ENCODE data around the gene DNAJA2.
"Not testable (repeated sequence)": the region's sequence is repeated elsewhere in the genome, so short reads cannot be mapped to it uniquely, and the experiment has no call there.

The DNAJA2 gene

DNA sequence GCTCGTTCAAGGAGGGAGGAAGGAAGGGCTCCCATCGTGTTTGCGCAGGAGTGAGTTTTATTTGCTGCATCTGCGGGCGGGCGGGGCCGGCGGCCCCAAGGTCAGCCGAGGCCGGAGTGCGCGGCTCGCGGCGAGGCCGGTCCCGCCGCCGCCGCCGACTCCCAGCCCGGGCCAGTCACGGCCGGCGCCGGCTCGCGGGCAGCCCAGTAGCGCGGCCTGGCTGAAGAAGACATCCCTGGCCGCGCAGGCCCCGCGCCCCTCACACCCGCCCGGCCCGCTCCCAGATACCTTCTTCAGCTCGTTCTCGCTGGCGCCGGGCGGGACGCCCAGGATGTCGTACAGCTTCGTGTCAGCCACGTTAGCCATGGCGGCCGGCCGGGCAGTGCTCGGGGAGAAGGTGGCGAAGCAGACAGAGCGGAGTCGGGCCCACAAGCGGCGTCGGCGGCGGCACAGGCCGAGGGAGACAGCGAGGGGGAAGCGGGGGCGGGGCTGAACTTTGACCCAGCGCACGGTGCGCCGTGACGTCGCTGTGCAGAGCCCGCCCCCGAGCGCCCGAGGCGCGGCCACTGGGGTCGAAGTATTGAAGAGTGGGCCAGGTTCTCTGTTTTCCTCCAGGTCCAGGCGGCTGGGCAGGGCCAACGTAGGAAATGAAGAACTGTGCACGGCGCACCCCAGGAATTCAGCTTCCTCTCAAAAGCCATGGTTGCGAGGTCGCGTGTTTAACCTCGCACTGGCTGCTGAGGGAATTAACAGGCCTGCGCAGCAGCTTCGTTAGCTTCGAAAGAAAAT is at the start of gene DNAJA2:
TSS of gene DNAJA2 (minus strand) at position 468 of the 789 bp plus-strand sequence. CDS start at position 366, 102 bp downstream.
- H3K27me3 ChIP-seq (ENCODE audit: control insufficient read depth, insufficient read depth, low read length), result no peaks in the 10 kb centered on the region
- peaks cover 7% of the 10 kb centered on the region for H3K4me1 ChIP-seq (ENCODE audit: control insufficient read depth, insufficient read depth, low read length)
- H3K9me3 ChIP-seq (ENCODE audit: control insufficient read depth, insufficient read depth, low read length), result no peaks in the 10 kb centered on the region
- peak within 1 kb of the TSS; percentile 92 for H3K9ac ChIP-seq (ENCODE audit: low read depth, low read length)
- peaks cover 5% of the 10 kb centered on the region for H3K36me3 ChIP-seq (ENCODE audit: control insufficient read depth, insufficient read depth, low read length)
- H3K4me3 ChIP-seq (ENCODE audit: low read depth, low read length), result peak within 1 kb of the TSS; percentile 65

DNA sequence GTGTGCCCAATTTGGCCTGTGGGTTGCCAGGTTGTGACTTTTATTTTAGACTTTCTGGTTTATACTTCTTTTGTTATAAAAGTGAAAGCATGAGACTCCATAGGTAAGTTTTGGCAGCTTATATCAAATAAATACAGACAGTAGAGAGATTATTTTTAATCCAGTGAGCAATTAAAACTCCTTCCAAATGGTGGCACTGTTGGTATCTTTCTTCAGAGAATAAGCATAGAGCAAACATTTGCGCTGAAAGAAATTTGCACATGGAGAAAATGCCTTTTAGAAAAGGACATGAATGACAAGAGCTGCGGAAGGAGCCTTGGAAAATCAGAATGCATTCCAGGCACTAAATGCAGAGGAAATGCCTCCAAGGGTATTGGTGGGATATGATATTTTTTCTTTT is 46.1 kb upstream of the DNAJA2 start:
- H3K36me3 ChIP-seq (ENCODE audit: control insufficient read depth, insufficient read depth, low read length), result no peaks in the 10 kb centered on the region
- H3K27me3 ChIP-seq (ENCODE audit: control insufficient read depth, insufficient read depth, low read length), result no peaks in the 10 kb centered on the region
- H3K4me3 ChIP-seq (ENCODE audit: low read depth, low read length), result no peak overlapping the region
- no peaks in the 10 kb centered on the region for H3K9me3 ChIP-seq (ENCODE audit: control insufficient read depth, insufficient read depth, low read length)
- H3K4me1 ChIP-seq (ENCODE audit: control insufficient read depth, insufficient read depth, low read length), result no peaks in the 10 kb centered on the region
- H3K9ac ChIP-seq (ENCODE audit: low read depth, low read length), result no peak overlapping the region

DNA sequence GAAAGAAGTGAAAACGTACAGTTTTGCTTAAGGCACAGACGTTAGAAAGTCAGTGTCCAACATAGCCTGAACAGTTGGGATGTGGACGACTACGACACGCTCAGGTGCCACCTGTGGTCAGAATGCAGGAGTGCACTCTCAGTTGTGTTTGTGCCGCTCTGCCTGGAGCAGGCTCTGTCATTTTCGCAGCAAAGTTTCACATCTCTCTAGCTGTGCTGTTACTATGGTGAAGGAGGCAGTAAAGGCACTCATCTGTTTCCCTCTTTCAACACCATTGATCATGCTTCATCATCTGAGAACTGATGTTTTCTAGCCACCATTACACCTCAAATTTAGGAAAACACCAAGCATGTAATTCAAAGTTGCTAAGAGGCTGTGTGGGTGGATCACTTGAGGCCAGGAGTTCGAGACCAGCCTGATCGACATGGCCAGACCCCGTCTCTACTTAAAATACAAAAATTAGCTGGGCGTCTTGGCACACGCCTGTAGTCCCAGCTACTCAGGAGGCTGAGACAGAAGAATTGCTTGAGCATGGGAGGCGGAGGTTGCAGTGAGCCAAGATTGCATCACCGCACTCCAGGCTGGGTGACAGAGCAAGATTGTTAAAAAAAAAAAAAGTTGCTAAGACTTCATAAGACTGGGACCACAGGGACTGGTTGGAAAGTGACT is 44.9 kb upstream of the DNAJA2 start:
- H3K27me3 ChIP-seq (ENCODE audit: control insufficient read depth, insufficient read depth, low read length), result no peaks in the 10 kb centered on the region
- no peak overlapping the region for H3K9ac ChIP-seq (ENCODE audit: low read depth, low read length)
- H3K36me3 ChIP-seq (ENCODE audit: control insufficient read depth, insufficient read depth, low read length), result no peaks in the 10 kb centered on the region
- no peaks in the 10 kb centered on the region for H3K4me1 ChIP-seq (ENCODE audit: control insufficient read depth, insufficient read depth, low read length)
- no peak overlapping the region for H3K4me3 ChIP-seq (ENCODE audit: low read depth, low read length)
- no peaks in the 10 kb centered on the region for H3K9me3 ChIP-seq (ENCODE audit: control insufficient read depth, insufficient read depth, low read length)

DNA sequence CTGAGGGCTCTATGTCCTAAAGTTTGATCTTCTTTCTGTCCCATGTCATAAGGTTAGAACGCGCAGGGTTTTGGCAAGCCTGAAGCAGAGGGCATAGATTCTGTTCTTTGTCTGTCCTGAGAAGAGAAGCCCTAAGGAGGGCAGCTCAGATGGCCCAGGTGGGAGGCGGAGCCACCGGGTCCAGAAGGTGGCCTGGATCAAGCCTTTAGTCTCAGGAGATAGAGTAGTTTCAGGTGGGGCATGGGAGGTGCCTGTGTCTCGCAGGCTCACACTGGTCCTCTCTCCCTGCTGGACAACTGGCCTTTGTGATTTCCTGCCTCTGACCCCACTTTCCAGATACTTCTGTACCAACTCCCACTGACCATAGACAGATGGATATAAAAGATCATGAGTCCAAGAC is 44.2 kb upstream of the DNAJA2 start:
- Histone ChIP-seq H3K27me3 (ENCODE audit: control insufficient read depth, insufficient read depth, low read length) (no peaks in the 10 kb centered on the region), H3K9me3 (ENCODE audit: control insufficient read depth, insufficient read depth, low read length) (no peaks in the 10 kb centered on the region), H3K4me1 (ENCODE audit: control insufficient read depth, insufficient read depth, low read length) (no peaks in the 10 kb centered on the region), H3K36me3 (ENCODE audit: control insufficient read depth, insufficient read depth, low read length) (no peaks in the 10 kb centered on the region), H3K9ac (ENCODE audit: low read depth, low read length) (no peak overlapping the region), H3K4me3 (ENCODE audit: low read depth, low read length) (no peak overlapping the region)

DNA sequence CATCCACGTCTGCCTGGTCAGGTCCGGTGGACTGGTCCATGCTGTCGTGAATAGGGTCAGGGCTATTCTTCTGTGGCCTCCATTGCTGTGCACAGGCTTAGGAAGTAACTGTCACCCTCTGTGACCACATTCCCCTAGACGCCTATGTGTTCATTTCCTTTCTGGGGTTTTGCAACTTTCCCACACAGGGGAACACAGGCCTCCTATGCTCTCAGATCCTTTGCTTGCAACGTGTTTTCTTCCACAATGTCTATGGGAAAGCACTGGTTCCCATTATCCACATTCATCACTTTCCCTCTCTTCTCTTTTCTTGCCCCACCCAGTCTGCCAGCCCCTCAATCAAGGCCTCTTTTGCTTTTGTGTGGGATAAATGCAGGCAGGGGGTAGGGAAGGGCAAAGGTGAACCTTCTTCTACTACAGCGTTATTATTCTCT is 43.2 kb upstream of the DNAJA2 start:
- Histone ChIP-seq H3K36me3 (ENCODE audit: control insufficient read depth, insufficient read depth, low read length) (no peaks in the 10 kb centered on the region), H3K4me3 (ENCODE audit: low read depth, low read length) (no peak overlapping the region), H3K27me3 (ENCODE audit: control insufficient read depth, insufficient read depth, low read length) (no peaks in the 10 kb centered on the region), H3K9ac (ENCODE audit: low read depth, low read length) (no peak overlapping the region), H3K4me1 (ENCODE audit: control insufficient read depth, insufficient read depth, low read length) (no peaks in the 10 kb centered on the region), H3K9me3 (ENCODE audit: control insufficient read depth, insufficient read depth, low read length) (no peaks in the 10 kb centered on the region)

DNA sequence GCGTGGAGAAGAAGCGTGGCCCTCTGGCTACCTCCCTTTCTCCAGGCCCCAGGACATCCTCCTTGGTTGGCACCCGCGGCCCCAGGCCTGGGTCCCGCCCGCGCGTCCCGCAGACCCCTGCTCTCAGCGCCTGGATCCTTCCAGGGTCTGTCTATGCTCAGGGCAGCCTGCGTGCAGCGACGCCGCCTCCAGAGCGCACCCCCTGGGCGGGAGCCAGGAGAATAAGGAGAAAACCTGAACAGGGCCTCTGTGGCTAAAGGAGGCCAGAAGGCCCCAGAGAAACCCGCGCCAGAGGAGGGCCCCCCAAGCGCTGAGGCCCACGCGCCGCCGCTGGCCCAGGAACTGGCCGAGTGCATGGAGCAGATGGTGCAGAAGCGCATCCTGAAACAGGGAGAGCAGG is 40.4 kb upstream of the DNAJA2 start:
- no peaks in the 10 kb centered on the region for H3K36me3 ChIP-seq (ENCODE audit: control insufficient read depth, insufficient read depth, low read length)
- H3K9me3 ChIP-seq (ENCODE audit: control insufficient read depth, insufficient read depth, low read length), result no peaks in the 10 kb centered on the region
- H3K9ac ChIP-seq (ENCODE audit: low read depth, low read length), result no peak overlapping the region
- no peak overlapping the region for H3K4me3 ChIP-seq (ENCODE audit: low read depth, low read length)
- H3K4me1 ChIP-seq (ENCODE audit: control insufficient read depth, insufficient read depth, low read length), result no peaks in the 10 kb centered on the region
- H3K27me3 ChIP-seq (ENCODE audit: control insufficient read depth, insufficient read depth, low read length), result no peaks in the 10 kb centered on the region

DNA sequence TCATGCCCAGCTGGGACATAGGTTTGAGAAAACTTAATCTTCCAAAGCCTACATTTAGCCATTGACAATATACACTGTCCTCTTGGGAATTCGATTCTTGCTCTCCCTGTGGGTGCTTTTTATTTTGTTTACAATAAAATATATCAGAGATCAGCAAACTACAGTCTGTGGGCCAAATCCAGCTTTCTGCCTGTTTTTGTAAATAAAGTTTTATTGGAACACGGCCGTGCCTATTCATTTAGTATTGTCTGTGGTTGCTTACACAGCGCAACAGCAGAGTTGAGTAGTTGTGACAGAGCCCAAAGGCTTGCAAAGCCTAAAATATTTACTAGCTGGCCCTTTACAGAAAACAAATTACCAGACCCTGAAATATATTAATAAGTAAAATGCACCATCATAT is 39.7 kb upstream of the DNAJA2 start:
- H3K4me3 ChIP-seq (ENCODE audit: low read depth, low read length), result no peak overlapping the region
- H3K27me3 ChIP-seq (ENCODE audit: control insufficient read depth, insufficient read depth, low read length), result no peaks in the 10 kb centered on the region
- no peaks in the 10 kb centered on the region for H3K9me3 ChIP-seq (ENCODE audit: control insufficient read depth, insufficient read depth, low read length)
- no peaks in the 10 kb centered on the region for H3K36me3 ChIP-seq (ENCODE audit: control insufficient read depth, insufficient read depth, low read length)
- no peak overlapping the region for H3K9ac ChIP-seq (ENCODE audit: low read depth, low read length)
- no peaks in the 10 kb centered on the region for H3K4me1 ChIP-seq (ENCODE audit: control insufficient read depth, insufficient read depth, low read length)

DNA sequence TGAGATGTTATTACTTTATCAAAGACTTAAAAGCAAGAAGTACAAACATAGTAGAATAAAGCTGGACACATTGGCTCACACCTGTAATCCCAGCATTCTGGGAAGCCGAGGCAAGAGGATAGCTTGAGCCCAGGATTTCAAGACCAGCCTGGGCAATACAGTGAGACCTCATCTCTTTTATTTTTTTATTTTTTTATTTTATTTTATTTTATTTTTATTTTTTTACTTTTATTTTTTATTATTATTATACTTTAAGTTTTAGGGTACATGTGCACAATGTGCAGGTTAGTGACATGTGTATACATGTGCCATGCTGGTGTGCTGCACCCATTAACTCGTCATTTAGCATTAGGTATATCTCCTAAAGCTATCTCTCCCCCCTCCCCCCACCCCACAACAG is 37.3 kb upstream of the DNAJA2 start:
- H3K9me3 ChIP-seq (ENCODE audit: control insufficient read depth, insufficient read depth, low read length); H3K4me1 ChIP-seq (ENCODE audit: control insufficient read depth, insufficient read depth, low read length); H3K27me3 ChIP-seq (ENCODE audit: control insufficient read depth, insufficient read depth, low read length); H3K36me3 ChIP-seq (ENCODE audit: control insufficient read depth, insufficient read depth, low read length); H3K9ac ChIP-seq (ENCODE audit: low read depth, low read length); H3K4me3 ChIP-seq (ENCODE audit: low read depth, low read length): not testable (repeated sequence)

DNA sequence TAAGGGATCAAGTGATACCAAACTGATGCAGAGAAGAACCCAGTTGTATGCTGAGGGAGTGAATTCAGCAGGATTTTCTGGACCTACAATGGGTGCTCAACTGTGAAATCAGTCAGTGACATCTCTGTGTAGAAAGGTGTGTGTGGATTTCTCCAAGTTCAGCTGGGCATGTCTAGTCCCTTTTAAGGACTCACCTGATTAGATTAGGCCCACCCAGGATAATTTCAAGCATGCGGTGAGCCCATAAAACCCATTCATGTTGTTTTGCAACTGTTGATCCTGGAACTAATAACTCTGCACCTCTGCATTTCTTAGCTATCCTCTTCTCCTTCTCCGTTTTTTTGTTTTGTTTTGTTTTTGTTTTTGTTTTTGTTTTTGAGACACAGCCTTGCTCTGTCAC is 35.1 kb upstream of the DNAJA2 start:
- Histone ChIP-seq H3K4me3 (ENCODE audit: low read depth, low read length) (no peak overlapping the region), H3K9me3 (ENCODE audit: control insufficient read depth, insufficient read depth, low read length) (no peaks in the 10 kb centered on the region), H3K27me3 (ENCODE audit: control insufficient read depth, insufficient read depth, low read length) (no peaks in the 10 kb centered on the region)

DNA sequence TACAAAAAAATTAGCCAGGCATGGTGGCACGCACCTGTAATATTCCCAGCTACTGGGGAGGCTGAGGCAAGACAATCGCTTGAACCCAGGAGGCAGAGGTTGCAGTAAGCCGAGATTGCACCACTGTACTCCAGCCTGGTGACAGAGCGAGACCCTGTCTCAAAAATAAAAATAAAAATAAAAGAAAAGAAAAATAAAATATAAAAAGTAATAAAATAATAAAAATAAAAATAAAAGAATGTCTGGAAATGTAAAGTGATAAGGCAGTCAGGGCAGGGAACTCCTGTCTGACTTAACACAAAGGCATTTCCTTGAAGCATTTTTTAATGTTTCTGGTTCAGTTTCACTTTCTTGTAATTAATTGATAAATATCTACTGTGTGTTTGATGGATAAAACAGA is 34.7 kb upstream of the DNAJA2 start:
- H3K9me3 ChIP-seq (ENCODE audit: control insufficient read depth, insufficient read depth, low read length), result no peaks in the 10 kb centered on the region
- no peak overlapping the region for H3K9ac ChIP-seq (ENCODE audit: low read depth, low read length)
- no peaks in the 10 kb centered on the region for H3K36me3 ChIP-seq (ENCODE audit: control insufficient read depth, insufficient read depth, low read length)
- no peaks in the 10 kb centered on the region for H3K27me3 ChIP-seq (ENCODE audit: control insufficient read depth, insufficient read depth, low read length)
- no peak overlapping the region for H3K4me3 ChIP-seq (ENCODE audit: low read depth, low read length)
- no peaks in the 10 kb centered on the region for H3K4me1 ChIP-seq (ENCODE audit: control insufficient read depth, insufficient read depth, low read length)

More for the DNA sequence above, 35.1 kb upstream of the DNAJA2 start:
- Histone ChIP-seq H3K36me3 (ENCODE audit: control insufficient read depth, insufficient read depth, low read length) (no peaks in the 10 kb centered on the region), H3K4me1 (ENCODE audit: control insufficient read depth, insufficient read depth, low read length) (no peaks in the 10 kb centered on the region), H3K9ac (ENCODE audit: low read depth, low read length) (no peak overlapping the region)

DNA sequence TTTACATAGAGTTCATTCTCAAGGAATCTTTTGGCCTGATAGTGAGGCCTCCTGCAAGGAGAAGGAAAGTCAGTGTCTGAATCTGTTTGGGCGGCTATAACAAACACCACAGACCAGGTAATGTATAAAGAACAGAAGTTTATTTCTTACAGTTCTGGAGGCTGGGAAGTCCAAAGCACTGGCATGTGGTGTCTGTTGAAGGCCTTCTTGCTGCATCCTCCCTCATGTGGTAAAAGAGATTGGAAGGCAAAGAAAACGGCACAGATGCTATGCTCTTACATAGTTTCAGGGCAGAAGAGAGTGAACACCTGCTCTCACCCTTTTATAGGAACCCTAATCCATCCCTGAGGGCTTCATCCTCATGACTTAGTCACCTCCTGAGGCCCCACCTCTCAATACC is 31.2 kb upstream of the DNAJA2 start:
- Histone ChIP-seq H3K36me3 (ENCODE audit: control insufficient read depth, insufficient read depth, low read length) (no peaks in the 10 kb centered on the region), H3K27me3 (ENCODE audit: control insufficient read depth, insufficient read depth, low read length) (no peaks in the 10 kb centered on the region), H3K4me3 (ENCODE audit: low read depth, low read length) (no peak overlapping the region), H3K9ac (ENCODE audit: low read depth, low read length) (no peak overlapping the region), H3K9me3 (ENCODE audit: control insufficient read depth, insufficient read depth, low read length) (no peaks in the 10 kb centered on the region), H3K4me1 (ENCODE audit: control insufficient read depth, insufficient read depth, low read length) (no peaks in the 10 kb centered on the region)

DNA sequence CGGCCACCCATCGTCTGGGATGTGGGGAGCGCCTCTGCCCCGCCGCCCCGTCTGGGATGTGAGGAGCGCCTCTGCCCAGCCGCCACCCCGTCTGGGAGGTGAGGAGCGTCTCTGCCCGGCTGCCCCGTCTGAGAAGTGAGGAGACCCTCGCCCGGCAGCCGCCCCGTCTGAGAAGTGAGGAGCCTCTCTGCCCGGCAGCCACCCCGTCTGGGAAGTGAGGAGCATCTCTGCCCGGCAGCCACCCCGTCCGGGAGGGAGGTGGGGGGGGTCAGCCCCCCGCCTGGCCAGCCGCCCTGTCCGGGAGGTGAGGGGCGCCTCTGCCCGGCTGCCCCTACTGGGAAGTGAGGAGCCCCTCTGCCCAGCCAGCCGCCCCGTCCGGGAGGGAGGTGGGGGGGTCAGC is 26.6 kb upstream of the DNAJA2 start:
- not testable (repeated sequence) for H3K9me3 ChIP-seq (ENCODE audit: control insufficient read depth, insufficient read depth, low read length); H3K4me3 ChIP-seq (ENCODE audit: low read depth, low read length); H3K9ac ChIP-seq (ENCODE audit: low read depth, low read length); H3K27me3 ChIP-seq (ENCODE audit: control insufficient read depth, insufficient read depth, low read length); H3K36me3 ChIP-seq (ENCODE audit: control insufficient read depth, insufficient read depth, low read length); H3K4me1 ChIP-seq (ENCODE audit: control insufficient read depth, insufficient read depth, low read length)
